Measurements from ENCODE around the gene GPR33.
"Not testable (repeated sequence)": the region's sequence is repeated elsewhere in the genome, so short reads cannot be mapped to it uniquely, and the experiment has no call there.

The GPR33 gene

DNA sequence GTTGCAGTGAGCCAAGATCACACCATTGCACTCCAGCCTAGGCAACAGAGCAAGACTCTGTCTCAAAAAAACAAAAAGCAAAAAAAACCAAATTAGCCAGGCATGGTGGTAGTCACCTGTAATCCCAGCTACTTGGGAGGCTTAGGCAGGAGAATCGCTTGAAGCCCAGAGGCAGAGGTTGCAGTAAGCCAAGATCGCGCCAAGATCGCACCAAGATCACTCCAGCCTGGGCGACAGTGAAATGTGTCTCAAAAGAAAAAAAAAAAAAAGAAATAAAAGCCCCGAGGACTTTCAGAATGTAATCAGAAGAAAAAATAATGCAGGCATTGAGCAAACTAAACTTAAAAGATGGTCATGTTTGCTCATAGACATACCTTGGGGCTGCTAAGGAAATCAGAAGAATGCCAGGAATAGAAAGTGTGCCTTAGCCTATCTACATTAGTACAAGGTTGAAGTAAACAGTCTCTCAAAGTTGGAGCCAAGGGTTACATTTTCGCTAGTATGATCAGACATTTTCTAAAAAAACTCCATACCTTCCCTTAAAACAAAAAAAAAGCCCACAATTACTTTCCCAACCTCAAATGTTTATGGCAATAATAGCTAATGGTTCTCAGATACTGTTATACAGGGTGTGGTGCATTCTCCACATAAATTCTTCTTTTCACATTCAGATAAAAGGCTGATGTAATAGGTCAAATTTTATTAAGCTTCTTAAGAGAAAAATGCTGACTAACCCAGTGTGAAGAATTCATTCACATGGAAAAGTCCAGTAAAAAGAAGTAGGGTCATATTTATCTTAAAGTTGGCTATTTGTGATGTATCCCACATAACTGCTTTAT is 46.3 kb downstream of the GPR33 start:
- DNase-seq: no peak
- Mint-ChIP-seq H3K27ac (no peak overlapping the region), H3K9me3 (peaks cover 3% of the 10 kb centered on the region), H3K27me3 (no peaks in the 10 kb centered on the region), H3K36me3 (ENCODE audit: low read depth) (peaks cover 27% of the 10 kb centered on the region), H3K4me3 (no peak overlapping the region), H3K4me1 (ENCODE audit: low read depth) (no peaks in the 10 kb centered on the region)

- no peaks in the 10 kb centered on the region for H3K4me1 Mint-ChIP-seq (ENCODE audit: low read depth)
- H3K36me3 Mint-ChIP-seq (ENCODE audit: low read depth): peaks cover 17% of the 10 kb centered on the region
- no peaks in the 10 kb centered on the region for H3K27me3 Mint-ChIP-seq
- no peak overlapping the region for H3K27ac Mint-ChIP-seq
- peaks cover 3% of the 10 kb centered on the region for H3K9me3 Mint-ChIP-seq
- H3K4me3 Mint-ChIP-seq: no peak overlapping the region
- no peak for DNase-seq
Measured at GRCh38 chr14:31440280-31440679, 47.6 kb downstream of the GPR33 start.

DNA sequence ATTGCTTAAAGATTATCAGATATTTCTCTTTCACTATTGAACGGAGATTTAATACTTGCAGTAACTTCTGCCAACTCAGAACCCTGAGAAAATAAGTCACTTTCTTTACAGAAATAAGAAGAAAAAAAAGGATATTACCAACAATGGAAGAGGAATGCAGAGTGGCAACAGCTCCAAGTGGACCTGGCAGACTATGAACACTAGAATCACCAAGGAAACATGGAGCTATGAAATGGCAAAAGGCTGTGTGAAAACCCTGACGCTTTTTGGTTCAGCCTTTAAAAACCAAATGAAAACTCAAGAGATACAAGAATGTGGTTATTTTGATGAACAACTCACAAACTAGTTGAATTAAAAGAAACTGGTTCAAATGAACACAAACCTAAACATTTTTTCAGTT is 48.3 kb downstream of the GPR33 start:
- H3K27me3 Mint-ChIP-seq: no peaks in the 10 kb centered on the region
- peaks cover 14% of the 10 kb centered on the region for H3K36me3 Mint-ChIP-seq (ENCODE audit: low read depth)
- no peak for DNase-seq
- H3K27ac Mint-ChIP-seq: no peak overlapping the region
- no peaks in the 10 kb centered on the region for H3K4me1 Mint-ChIP-seq (ENCODE audit: low read depth)
- peaks cover 3% of the 10 kb centered on the region for H3K9me3 Mint-ChIP-seq
- H3K4me3 Mint-ChIP-seq: no peak overlapping the region

- H3K4me3 Mint-ChIP-seq; H3K9me3 Mint-ChIP-seq; H3K4me1 Mint-ChIP-seq (ENCODE audit: low read depth); H3K27me3 Mint-ChIP-seq; DNase-seq; H3K27ac Mint-ChIP-seq: not testable (repeated sequence)
- peaks cover 11% of the 10 kb centered on the region for H3K36me3 Mint-ChIP-seq (ENCODE audit: low read depth)
Measured at GRCh38 chr14:31437045-31437691, 50.7 kb downstream of the GPR33 start.

GRCh38 chr14:31435276-31435675 is 52.6 kb downstream of the GPR33 start:
- H3K27ac Mint-ChIP-seq: no peak overlapping the region
- H3K36me3 Mint-ChIP-seq (ENCODE audit: low read depth): peaks cover 15% of the 10 kb centered on the region
- no peak for DNase-seq
- peaks cover 4% of the 10 kb centered on the region for H3K4me1 Mint-ChIP-seq (ENCODE audit: low read depth)
- no peak overlapping the region for H3K4me3 Mint-ChIP-seq
- no peaks in the 10 kb centered on the region for H3K27me3 Mint-ChIP-seq
- peaks cover 6% of the 10 kb centered on the region for H3K9me3 Mint-ChIP-seq

All from activated T-cell treated with anti-CD3 and anti-CD28 coated beads, Interleukin-2, amount 50 U/mL, for 24 hours (primary cell).